GM18873 (cell line): ENCODE measurements around the gene OR2J3.
"Not testable (repeated sequence)": the region's sequence is repeated elsewhere in the genome, so short reads cannot be mapped to it uniquely, and the experiment has no call there.

Experiments
- ATAC-seq: cut with Tn5 transposase; IDR thresholded peaks from one replicate; pipeline ENCODE4 v1.9.1; 2021; ENCODE audit warnings: mild to moderate bottlenecking, moderate library complexity, moderate number of reproducible peaks; ENCODE audit not compliant: unreplicated experiment, low FRiP score

Gene OR2J3

DNA sequence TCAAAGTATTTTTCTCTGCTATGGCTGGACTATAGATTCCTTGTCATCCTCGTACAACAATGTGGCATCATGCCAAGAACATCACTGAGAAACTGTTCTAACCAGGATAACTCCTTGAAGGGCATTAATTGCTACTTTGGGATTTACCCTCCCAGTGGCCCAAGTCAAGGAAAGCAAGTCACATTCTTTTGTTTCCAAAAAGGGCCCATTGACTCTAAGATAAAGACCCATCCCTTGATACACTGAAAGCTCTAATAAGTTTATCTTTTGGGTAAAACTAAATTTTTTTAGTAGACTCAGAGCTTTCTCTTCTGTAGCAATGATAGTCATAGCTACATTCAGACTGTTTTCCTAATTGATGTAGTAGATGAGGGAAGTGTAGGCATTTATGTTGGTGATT is at the start of gene OR2J3:
Gene OR2J3, plus strand, starts transcription at position 301 of the 400 bp plus-strand sequence. CDS start 3,833 bp downstream, outside the sequence.
- ATAC-seq, result no peak

DNA sequence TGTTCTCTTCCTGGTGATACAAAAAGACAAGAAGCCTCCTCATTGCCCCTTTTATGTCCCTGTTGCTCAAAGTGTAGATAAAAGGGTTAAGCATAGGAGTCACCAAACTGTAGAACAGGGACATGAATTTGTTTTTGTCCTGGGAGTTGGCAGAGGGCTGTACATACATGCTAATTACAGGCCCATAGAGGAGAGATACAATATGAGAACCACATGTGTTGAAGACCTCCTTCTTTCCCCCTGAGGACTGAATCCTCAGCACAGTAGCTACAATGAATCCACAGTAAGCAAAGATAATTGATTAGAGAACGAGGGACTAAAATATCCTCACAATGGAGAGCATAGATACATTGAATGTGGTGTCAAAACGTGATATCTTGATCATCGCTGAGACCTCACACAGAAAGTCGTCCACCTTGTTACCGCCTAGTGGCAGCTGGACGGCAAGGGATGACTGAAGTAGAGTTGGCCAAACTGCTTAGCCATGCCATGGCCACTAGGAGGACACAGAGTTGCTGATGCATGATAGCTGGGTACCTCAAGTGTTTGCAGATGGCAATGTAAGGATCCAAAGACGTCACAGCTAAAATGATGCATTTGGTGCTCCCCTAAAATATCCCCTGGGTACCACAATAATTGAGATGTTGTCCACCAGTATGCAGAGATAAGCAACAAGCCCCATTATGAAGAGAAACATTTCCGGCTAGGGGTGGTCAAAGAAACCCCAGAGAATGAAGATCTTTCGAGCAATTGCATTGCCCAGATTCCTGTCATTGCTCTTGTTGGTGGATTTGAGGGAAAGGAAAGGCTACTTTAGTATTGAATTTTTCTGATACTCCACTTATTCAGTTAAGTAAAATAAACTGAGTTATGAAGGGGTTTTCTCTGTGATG is 35.8 kb upstream of the OR2J3 start:
- no peak for ATAC-seq

GRCh38 chr6:29079203-29079602 is 28.7 kb upstream of the OR2J3 start:
- no peak for ATAC-seq

- ATAC-seq, result no peak
Observed at GRCh38 chr6:29081312-29081711, 26.5 kb upstream of the OR2J3 start.

GRCh38 chr6:29082457-29082856 is 25.4 kb upstream of the OR2J3 start:
- ATAC-seq, result no peak

GRCh38 chr6:29087213-29087612 is 20.6 kb upstream of the OR2J3 start, which contains the start of gene OR2B3:
TSS of gene OR2B3 (minus strand) at chr6:29087313. CDS start at chr6:29087248, 65 bp downstream.
- no peak for ATAC-seq

GRCh38 chr6:29092957-29093356 is 14.9 kb upstream of the OR2J3 start:
- no peak for ATAC-seq

DNA sequence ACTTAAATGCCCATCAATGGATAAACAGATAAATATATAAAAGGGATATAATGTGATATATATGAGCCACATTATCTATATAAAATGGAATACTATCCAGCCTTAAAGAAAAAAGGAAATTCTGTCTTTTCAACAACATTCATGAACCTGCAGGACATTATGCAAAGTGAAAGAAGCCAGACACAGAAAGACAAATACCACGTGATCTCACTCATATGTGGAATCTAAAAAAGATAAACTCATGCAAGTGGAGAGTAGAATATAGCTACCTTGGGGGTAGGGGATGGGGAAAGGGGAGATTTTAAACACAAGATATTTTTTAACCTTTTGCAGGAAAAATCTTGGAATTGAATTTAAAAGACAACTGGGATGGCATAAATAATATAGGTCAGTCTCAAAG is 10.1 kb upstream of the OR2J3 start:
- ATAC-seq, result no peak

GRCh38 chr6:29099190-29099589 is 8.7 kb upstream of the OR2J3 start, which contains the start of gene OR2J1:
TSS of gene OR2J1 (plus strand) at chr6:29099490. CDS start at chr6:29100943, 1,453 bp downstream.
- ATAC-seq, result no peak

DNA sequence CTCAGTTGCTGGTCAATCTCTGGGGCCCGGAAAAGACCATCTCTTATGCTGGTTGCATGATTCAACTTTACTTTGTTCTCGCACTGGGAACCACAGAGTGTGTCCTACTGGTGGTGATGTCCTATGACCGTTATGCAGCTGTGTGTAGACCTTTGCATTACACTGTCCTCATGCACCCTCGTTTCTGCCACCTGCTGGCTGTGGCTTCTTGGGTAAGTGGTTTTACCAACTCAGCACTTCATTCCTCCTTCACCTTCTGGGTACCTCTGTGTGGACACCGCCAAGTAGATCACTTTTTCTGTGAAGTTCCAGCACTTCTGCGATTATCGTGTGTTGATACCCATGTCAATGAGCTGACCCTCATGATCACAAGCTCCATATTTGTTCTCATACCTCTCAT is 4.3 kb downstream of the OR2J3 start:
- ATAC-seq, result no peak

- ATAC-seq, result not testable (repeated sequence)
Observed at GRCh38 chr6:29114964-29115363, 7.1 kb downstream of the OR2J3 start.

- ATAC-seq, result no peak
Observed at GRCh38 chr6:29129326-29130012, 21.6 kb downstream of the OR2J3 start.

GRCh38 chr6:29130644-29131043 is 22.8 kb downstream of the OR2J3 start:
- ATAC-seq, result no peak

GRCh38 chr6:29131691-29132090 is 23.8 kb downstream of the OR2J3 start:
- no peak for ATAC-seq

DNA sequence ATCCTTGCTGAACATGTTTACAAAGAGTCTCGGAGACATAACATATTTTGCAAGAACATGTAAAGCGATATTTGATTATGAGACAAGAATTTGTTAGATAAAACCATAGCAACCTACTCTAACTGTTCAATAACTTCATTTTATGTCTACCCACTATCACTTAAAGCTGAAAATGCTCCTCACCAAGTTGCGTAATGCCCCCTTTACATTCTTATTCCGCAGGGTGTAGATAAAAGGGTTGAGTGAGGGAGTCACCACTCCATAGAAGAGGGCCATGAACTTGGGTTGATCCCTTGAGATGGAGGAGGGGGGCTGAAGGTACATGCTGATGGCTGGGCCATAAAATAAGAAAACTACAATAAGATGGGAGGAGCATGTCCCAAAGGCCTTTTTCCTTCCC is 29.9 kb downstream of the OR2J3 start:
- no peak for ATAC-seq

- ATAC-seq, result no peak
Observed at GRCh38 chr6:29141606-29142005, 33.7 kb downstream of the OR2J3 start.

DNA sequence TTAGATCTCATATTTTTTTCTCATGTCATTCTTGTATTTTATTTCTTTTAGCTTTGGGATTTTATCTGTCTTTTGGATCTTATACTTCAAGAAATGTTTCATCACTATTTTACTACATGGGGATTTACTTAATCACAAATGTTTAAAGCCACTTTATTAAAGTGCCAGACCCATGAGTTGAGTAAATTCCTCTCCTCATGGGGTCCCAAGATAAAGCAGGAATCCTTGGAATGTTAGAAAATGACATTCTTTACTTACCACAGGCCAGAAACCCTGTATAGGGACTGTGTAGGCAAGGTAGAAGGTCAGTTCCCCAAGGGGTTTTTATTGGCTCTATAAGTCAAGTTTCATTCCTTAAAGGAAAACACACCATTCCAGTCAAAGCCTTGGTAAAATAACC is 34.5 kb downstream of the OR2J3 start:
- ATAC-seq, result no peak

DNA sequence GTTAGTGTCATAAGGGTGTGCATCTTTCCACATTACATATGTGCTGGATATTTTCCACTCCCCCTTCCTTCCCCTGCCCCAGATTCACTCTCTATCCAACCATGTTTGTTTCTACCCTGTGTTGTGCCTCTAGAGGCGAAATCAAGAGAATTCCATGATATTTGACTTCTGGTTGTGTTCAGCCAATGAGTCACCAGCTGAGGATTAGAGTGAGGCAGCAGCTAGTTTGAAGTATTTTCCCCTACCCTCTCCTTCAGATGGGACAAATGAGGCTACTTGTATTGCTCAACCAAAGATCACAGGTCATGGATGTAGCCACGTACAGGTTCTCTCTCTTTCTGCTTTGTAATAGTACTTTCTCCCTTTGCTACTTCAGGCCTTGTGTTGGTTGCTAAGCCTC is 38.3 kb downstream of the OR2J3 start:
- no peak for ATAC-seq

GRCh38 chr6:29147074-29147473 is 39.2 kb downstream of the OR2J3 start:
- ATAC-seq, result no peak

GRCh38 chr6:29149444-29149843 is 41.6 kb downstream of the OR2J3 start:
- ATAC-seq, result not testable (repeated sequence)

DNA sequence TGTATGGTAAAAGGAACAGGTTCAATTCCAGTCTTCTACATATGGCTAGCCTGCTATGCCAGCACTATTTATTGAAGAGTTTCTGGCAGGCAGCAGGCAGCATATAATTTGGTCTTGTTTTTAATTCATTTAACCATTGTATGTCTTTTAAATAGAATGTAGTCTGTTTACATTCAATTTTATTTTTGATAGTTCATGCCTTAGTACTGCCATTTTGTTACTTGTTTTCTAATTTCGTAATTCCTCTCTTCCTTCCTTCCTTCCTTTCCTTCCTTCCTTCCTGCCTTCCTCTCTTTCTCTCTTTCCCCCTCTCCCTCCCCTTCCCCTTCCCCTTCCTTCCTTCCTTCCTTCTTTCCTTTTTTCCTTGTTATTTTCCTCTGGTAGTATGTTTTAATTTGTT is 45.2 kb downstream of the OR2J3 start:
- no peak for ATAC-seq
